Large intestine (tissue), 3 donors: ENCODE measurements around the gene HLX. TPM values are rescaled to one million over a fixed set of nuclear protein-coding genes. Genes with fewer than 3 reads are reported as not detected.

Experiments used
- DNase-seq, 2 donors: peaks; one replicate each; pipeline versions ENCODE4 v3.0.0 to v3.0.0-alpha.2; 2013
- H3K27ac ChIP-seq: one replicate; pipeline ENCODE4 v1.5.1; 2013; ENCODE audit warnings: low read length
- H3K27me3 ChIP-seq: 2 replicates; pipeline ENCODE4 v1.6.1; 2013; ENCODE audit warnings: low read length; ENCODE audit not compliant: control insufficient read depth, insufficient read depth
- H3K36me3 ChIP-seq: 2 replicates; pipeline ENCODE4 v1.6.1; 2013; ENCODE audit warnings: low read length; ENCODE audit not compliant: control insufficient read depth, insufficient read depth
- H3K4me1 ChIP-seq: one replicate; pipeline ENCODE4 v1.6.1; 2013; ENCODE audit warnings: low read length; ENCODE audit not compliant: control insufficient read depth, insufficient read depth
- H3K4me3 ChIP-seq: one replicate; pipeline ENCODE4 v1.5.1; 2013; ENCODE audit warnings: low read length
- H3K9me3 ChIP-seq: one replicate; pipeline ENCODE4 v1.6.1; 2013; ENCODE audit warnings: mild to moderate bottlenecking, low read depth, low read length, moderate library complexity; ENCODE audit not compliant: control insufficient read depth
- WGBS: methylation state at CpG from one replicate; pipeline ENCODE4 v1.1.5; 2013; ENCODE audit warnings: low lambda C conversion rate; ENCODE audit not compliant: insufficient coverage; 5-methylcytosine and 5-hydroxymethylcytosine counted together
- polyA plus RNA-seq: library from polyadenylated mRNA; unstranded; fragments of 120-200 nt; gene quantifications from one replicate; pipeline ENCODE4 v1.2.1, GENCODE V29; 2013

HLX gene
- polyA plus RNA-seq, 1 donor = 15.9 TPM

DNA sequence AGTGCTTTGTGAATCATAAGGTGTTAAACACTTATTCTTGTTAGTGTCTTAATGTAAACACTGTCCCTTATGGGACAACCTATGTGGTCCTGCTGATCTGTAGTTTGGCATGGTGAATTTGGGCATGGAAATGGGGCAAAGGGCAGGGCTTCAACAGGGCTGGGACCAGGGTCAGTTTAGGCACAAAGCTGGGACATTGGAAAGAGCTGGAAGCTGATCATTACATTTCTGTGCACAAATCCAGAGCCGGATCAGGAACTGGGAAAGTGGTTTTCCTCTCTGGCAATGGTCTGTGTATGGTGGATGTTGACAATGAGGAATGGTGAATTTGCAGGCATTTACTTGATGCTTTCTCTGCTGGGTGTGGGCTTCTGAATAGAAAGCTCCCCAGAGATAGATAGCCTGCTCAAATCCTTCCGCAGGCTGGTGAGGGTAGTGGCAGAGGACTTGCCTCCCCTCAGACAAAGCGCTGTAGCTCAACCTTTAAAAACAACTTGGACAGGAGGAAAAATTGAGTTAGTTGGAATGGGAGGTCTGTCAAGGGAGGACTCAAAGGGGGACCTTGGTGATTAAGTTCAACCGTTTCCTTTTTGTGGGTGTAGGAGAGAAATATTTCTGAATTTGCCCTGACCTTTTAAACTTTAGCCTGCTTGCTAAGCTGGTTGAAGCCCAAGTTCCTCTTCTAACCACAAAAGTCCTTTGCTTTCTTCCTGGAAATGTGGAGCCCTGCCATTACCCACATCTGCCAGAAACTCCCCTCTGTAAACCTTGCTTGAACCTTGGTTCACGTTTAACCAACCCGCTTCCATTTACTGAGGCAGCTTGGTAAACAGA is 35.3 kb downstream of the HLX start:
- Histone ChIP-seq H3K9me3 (no peaks in the 10 kb centered on the region), H3K27ac (no peak overlapping the region), H3K4me3 (no peak overlapping the region), H3K4me1 (no peaks in the 10 kb centered on the region), H3K36me3 (no peaks in the 10 kb centered on the region), H3K27me3 (peaks cover 8% of the 10 kb centered on the region)
- DNase-seq = no peak
- 60% methylated on average over 2 of the region's 6 CpGs for WGBS

DNA sequence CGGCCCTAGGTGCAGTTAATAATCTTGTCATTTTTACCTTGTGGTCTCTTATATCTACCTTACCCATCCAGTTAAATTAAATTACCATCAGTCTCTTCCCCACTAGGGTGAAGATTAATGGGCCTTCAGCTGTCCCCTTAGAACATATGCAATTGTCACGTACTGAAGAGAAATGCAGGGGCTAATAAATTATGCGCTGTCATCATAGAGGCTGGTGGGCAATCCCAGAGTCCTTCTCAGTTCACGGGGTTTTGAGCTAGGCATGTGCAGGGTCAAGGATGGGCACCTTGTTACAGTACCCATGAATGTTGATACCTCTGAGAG is 35.8 kb downstream of the HLX start:
- Histone ChIP-seq H3K36me3 (no peaks in the 10 kb centered on the region), H3K27ac (no peak overlapping the region), H3K9me3 (no peaks in the 10 kb centered on the region), H3K4me3 (no peak overlapping the region), H3K27me3 (peaks cover 8% of the 10 kb centered on the region), H3K4me1 (no peaks in the 10 kb centered on the region)
- no CpG with 5 or more reads among the region's 4 CpGs for WGBS
- no peak for DNase-seq

DNA sequence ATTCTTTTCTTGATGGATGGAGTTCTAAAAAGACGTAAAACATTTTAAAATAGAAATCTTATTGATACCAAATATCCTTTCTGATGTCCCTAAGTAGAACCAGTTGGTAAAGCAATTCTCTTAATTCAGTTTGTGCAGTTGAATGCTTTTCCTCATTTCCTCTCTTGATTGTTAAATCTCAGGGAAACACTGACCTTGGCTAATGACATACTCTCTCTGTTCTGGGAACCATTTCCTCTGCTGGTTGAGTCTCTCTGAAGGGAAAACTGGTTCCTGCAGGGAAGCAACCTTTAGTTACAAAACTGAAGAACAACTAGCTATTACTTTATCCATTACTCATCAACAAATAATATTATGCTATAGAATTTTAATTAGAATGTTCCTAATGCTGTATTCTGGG is 36.7 kb downstream of the HLX start:
- H3K27ac ChIP-seq = no peak overlapping the region
- peaks cover 8% of the 10 kb centered on the region for H3K27me3 ChIP-seq
- no peaks in the 10 kb centered on the region for H3K36me3 ChIP-seq
- 89% methylated on average over 1 of the region's 1 CpG for WGBS
- H3K4me1 ChIP-seq = no peaks in the 10 kb centered on the region
- H3K9me3 ChIP-seq = no peaks in the 10 kb centered on the region
- DNase-seq = no peak
- no peak overlapping the region for H3K4me3 ChIP-seq

- Histone ChIP-seq H3K4me3 (no peak overlapping the region), H3K4me1 (no peaks in the 10 kb centered on the region), H3K27me3 (peaks cover 8% of the 10 kb centered on the region), H3K36me3 (no peaks in the 10 kb centered on the region), H3K27ac (no peak overlapping the region), H3K9me3 (no peaks in the 10 kb centered on the region)
- no peak for DNase-seq
- WGBS = no CpG with 5 or more reads among the region's 5 CpGs
These were observed 37.9 kb downstream of the HLX start for GRCh38 chr1:220917101-220917500.

- WGBS = 86% methylated on average over 1 of the region's 2 CpGs
- H3K4me3 ChIP-seq = no peak overlapping the region
- no peaks in the 10 kb centered on the region for H3K9me3 ChIP-seq
- no peaks in the 10 kb centered on the region for H3K4me1 ChIP-seq
- no peaks in the 10 kb centered on the region for H3K36me3 ChIP-seq
- H3K27ac ChIP-seq = no peak overlapping the region
- H3K27me3 ChIP-seq = peaks cover 8% of the 10 kb centered on the region
- no peak for DNase-seq
These were observed 38.4 kb downstream of the HLX start for GRCh38 chr1:220917535-220918209.

DNA sequence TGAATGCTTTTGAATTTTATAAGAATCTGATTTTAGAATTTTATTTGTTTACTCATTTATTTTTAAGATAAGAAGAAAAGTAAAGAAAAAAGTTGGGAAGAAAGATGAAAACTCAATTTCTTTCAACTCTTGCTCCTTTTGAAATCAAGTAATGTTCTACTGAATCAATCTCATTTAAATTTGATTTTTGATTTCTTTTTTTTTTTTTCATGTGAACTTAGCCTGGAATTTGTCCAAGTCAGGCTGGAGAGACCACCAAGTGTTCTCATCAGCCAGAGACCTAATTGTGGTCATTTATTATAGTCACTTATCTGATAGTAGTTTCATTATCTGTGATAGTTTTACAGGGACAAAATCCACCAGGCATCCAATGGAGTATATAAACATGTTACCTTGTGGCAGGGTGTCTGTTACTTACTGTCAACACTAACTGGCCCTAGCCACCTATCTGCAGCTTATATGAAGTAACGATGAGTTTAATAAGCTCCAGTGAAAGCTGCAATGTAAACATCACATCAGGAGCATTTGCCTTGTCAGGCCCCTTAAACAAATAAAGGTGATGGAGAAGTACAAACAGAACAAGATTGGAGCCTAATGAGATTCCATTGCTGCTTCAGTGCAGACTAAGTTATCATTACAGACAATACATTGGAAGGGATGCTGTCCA is 39.2 kb downstream of the HLX start:
- Histone ChIP-seq H3K27me3 (peaks cover 8% of the 10 kb centered on the region), H3K4me3 (no peak overlapping the region), H3K4me1 (no peaks in the 10 kb centered on the region), H3K27ac (no peak overlapping the region), H3K36me3 (no peaks in the 10 kb centered on the region), H3K9me3 (no peaks in the 10 kb centered on the region)
- no peak for DNase-seq
- no CpG with 5 or more reads among the region's 1 CpG for WGBS

DNA sequence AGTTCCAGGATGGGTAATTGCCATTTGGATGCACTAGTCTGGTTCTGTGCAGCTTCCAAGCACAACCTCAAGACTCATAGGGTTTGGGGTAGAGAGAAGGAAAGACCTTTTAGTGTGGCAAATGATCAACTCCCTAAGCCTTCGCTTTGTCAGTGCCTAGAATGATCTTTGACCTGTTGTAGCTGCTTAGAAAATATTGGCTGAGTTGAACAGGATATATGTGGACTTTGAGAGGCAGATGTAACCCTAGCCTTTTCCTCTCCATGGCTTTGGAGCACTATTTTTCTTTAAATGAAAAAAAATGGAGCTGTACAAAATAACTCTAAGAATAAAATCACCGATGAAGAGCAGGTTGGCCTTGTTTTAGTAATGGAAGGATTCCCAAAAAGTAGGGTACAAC is 41.7 kb downstream of the HLX start:
- Histone ChIP-seq H3K4me3 (no peak overlapping the region), H3K27me3 (peaks cover 3% of the 10 kb centered on the region), H3K9me3 (no peaks in the 10 kb centered on the region), H3K4me1 (no peaks in the 10 kb centered on the region), H3K27ac (no peak overlapping the region), H3K36me3 (no peaks in the 10 kb centered on the region)
- 86% methylated on average over 1 of the region's 2 CpGs for WGBS
- no peak for DNase-seq

- no peak overlapping the region for H3K4me3 ChIP-seq
- no peaks in the 10 kb centered on the region for H3K4me1 ChIP-seq
- no peak overlapping the region for H3K27ac ChIP-seq
- WGBS = no CpG with 5 or more reads among the region's 2 CpGs
- no peak for DNase-seq
- no peaks in the 10 kb centered on the region for H3K9me3 ChIP-seq
- H3K36me3 ChIP-seq = no peaks in the 10 kb centered on the region
- H3K27me3 ChIP-seq = peaks cover 3% of the 10 kb centered on the region
These were observed 42.3 kb downstream of the HLX start for GRCh38 chr1:220921498-220921897.

DNA sequence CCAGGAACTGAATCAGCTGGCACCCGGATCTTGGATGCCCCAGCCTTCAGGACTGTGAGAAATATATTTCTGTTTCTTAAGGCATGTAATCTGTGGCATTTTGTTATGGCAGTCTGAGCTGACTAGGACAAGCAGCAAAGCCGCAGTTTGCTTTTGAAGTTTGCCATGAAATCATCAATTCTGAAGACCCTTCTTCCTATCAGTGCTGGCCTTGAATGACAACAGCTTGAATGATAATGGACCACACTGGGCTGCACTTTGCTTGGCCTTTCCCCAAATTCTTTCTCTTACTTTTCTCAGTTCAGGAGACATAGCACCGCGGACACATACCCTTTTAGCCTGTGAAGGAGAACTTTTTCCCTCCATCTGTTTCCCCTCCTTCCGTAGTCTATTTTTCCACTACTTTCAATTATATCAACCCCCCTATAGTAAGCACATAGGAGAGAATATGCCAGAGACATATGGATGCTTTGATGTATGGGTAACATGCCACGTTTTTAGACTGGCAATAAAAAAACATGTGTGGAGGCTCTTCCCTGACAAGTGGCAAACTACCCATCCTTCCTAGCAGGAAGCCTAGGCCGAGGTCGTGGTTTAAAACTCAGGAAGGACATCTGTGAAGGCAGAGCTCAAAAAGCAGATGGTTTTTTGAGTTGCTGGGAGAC is 42.9 kb downstream of the HLX start:
- Histone ChIP-seq H3K36me3 (no peaks in the 10 kb centered on the region), H3K4me1 (no peaks in the 10 kb centered on the region), H3K4me3 (no peak overlapping the region), H3K9me3 (no peaks in the 10 kb centered on the region), H3K27ac (no peak overlapping the region), H3K27me3 (peaks cover 2% of the 10 kb centered on the region)
- DNase-seq = no peak
- 90% methylated on average over 2 of the region's 8 CpGs for WGBS

- 83% methylated on average over 2 of the region's 5 CpGs for WGBS
- no peak for DNase-seq
- Histone ChIP-seq H3K4me1 (no peaks in the 10 kb centered on the region), H3K27ac (no peak overlapping the region), H3K27me3 (no peaks in the 10 kb centered on the region), H3K4me3 (no peak overlapping the region), H3K36me3 (no peaks in the 10 kb centered on the region), H3K9me3 (no peaks in the 10 kb centered on the region)
These were observed 43.7 kb downstream of the HLX start for GRCh38 chr1:220922951-220923350.
